Neural cell (in vitro differentiated cells): ENCODE results near the gene GDPD5. TPM values are rescaled to one million over a fixed set of nuclear protein-coding genes. Genes with fewer than 3 reads are reported as not detected.

Experiments used
- H2AFZ ChIP-seq: fragments of 200-600, 300-800 bp; sonication (generic), shearing (Covaris generic); 2 replicates; pipeline ENCODE4 v1.6.0; 2014; ENCODE audit warnings: low read depth, mild to moderate bottlenecking, antibody characterized with exemption, low read length, moderate library complexity
- H3F3A ChIP-seq: fragments of 200-600 bp; shearing (Covaris generic); 2 replicates; pipeline ENCODE4 v1.6.1; 2016; ENCODE audit warnings: mild to moderate bottlenecking, moderate library complexity, mixed read lengths, antibody characterized with exemption, low read length; ENCODE audit not compliant: insufficient read depth, poor library complexity, severe bottlenecking
- H3K27ac ChIP-seq: fragments of 200-600, 300-800 bp; sonication (generic), shearing (Covaris generic); 2 replicates; pipeline ENCODE4 v1.5.1; 2014; ENCODE audit warnings: mild to moderate bottlenecking, low read length, moderate library complexity
- H3K27me3 ChIP-seq: fragments of 300-800, 200-600 bp; sonication (generic), shearing (Covaris generic); 2 replicates; pipeline ENCODE4 v1.6.0; 2014; ENCODE audit warnings: mild to moderate bottlenecking, low read depth, low read length, moderate library complexity; ENCODE audit not compliant: insufficient read depth
- H3K36me3 ChIP-seq: fragments of 300-800, 200-600 bp; sonication (generic), shearing (Covaris generic); 2 replicates; pipeline ENCODE4 v1.5.1; 2014; ENCODE audit warnings: mild to moderate bottlenecking, antibody characterized with exemption, low read length, moderate library complexity; ENCODE audit not compliant: insufficient read depth
- H3K4me2 ChIP-seq: fragments of 300-800, 200-600 bp; sonication (generic), shearing (Covaris generic); 2 replicates; pipeline ENCODE4 v1.6.0; 2014; ENCODE audit warnings: mild to moderate bottlenecking, low read length
- H3K4me3 ChIP-seq: fragments of 300-800, 200-600 bp; sonication (generic), shearing (Covaris generic); 2 replicates; pipeline ENCODE4 v1.5.1; 2014; ENCODE audit warnings: mild to moderate bottlenecking, low read length, moderate library complexity
- H3K79me2 ChIP-seq: fragments of 200-600 bp; shearing (Covaris generic); replicated peaks from 2 replicates; pipeline ENCODE4 v1.6.0; 2014; ENCODE audit warnings: mild to moderate bottlenecking, low read length, moderate library complexity; ENCODE audit not compliant: insufficient read depth
- H3K9ac ChIP-seq: fragments of 300-800, 200-600 bp; sonication (generic), shearing (Covaris generic); 2 replicates; pipeline ENCODE4 v1.6.1; 2016; ENCODE audit warnings: mild to moderate bottlenecking, low read length, mixed read lengths
- H3K9me2 ChIP-seq: fragments of 200-600 bp; shearing (Covaris generic); 2 replicates; pipeline ENCODE4 v1.6.1; 2016; ENCODE audit warnings: mild to moderate bottlenecking, low read length, mixed read lengths; ENCODE audit not compliant: insufficient read depth
- H3K9me3 ChIP-seq: fragments of 200-600, 300-800 bp; sonication (generic), shearing (Covaris generic); 2 replicates; pipeline ENCODE4 v1.6.1; 2016; ENCODE audit warnings: mild to moderate bottlenecking, mixed run types, low read length, moderate library complexity, mixed read lengths
- H4K20me1 ChIP-seq: fragments of 200-600 bp; shearing (Covaris generic); 2 replicates; pipeline ENCODE4 v1.6.1; 2016; ENCODE audit warnings: mild to moderate bottlenecking, mixed run types; ENCODE audit not compliant: insufficient read depth
- CTCF ChIP-seq: fragments of 450-650 bp; IDR thresholded peaks from 2 replicates; pipeline ENCODE4 v1.5.1; 2014; ENCODE audit warnings: antibody characterized with exemption, mild to moderate bottlenecking, moderate library complexity; ENCODE audit not compliant: poor library complexity, severe bottlenecking
- EP300 ChIP-seq: fragments of 450-650 bp; conservative IDR thresholded peaks from 2 replicates; pipeline ENCODE4 v1.6.1; 2014; ENCODE audit warnings: antibody characterized with exemption, mild to moderate bottlenecking, moderate library complexity; ENCODE audit not compliant: poor library complexity, severe bottlenecking
- MXI1 ChIP-seq: fragments of 450-650 bp; conservative IDR thresholded peaks from 2 replicates; pipeline ENCODE4 v1.6.1; 2014; ENCODE audit warnings: antibody characterized with exemption, mild to moderate bottlenecking; ENCODE audit not compliant: poor library complexity, severe bottlenecking
- REST ChIP-seq: IDR thresholded peaks from 2 replicates; pipeline ENCODE4 v1.6.1; 2012; ENCODE audit warnings: borderline replicate concordance
- SMC3 ChIP-seq: fragments of 450-650 bp; conservative IDR thresholded peaks from 2 replicates; pipeline ENCODE4 v1.6.1; 2014; ENCODE audit warnings: antibody characterized with exemption, mild to moderate bottlenecking, moderate library complexity; ENCODE audit not compliant: poor library complexity
- TAF1 ChIP-seq: IDR thresholded peaks from 2 replicates; pipeline ENCODE4 v1.6.1; 2012; ENCODE audit warnings: low read depth
- polyA plus RNA-seq: library from polyadenylated mRNA; depleted of rRNA; stranded (reverse); fragments of >200 nt; gene quantifications from 2 replicates; pipeline ENCODE4 v1.2.3, GENCODE V29; 2014

Gene GDPD5
- polyA plus RNA-seq, 1 donor from 2014 or later: 19.2 TPM

- no peaks in the 10 kb centered on the region for H4K20me1 ChIP-seq
- peak overlapping the region; percentile 45 for H3K27ac ChIP-seq
- H3K9me3 ChIP-seq: no peaks in the 10 kb centered on the region
- no peaks in the 10 kb centered on the region for H3K79me2 ChIP-seq
- no peak overlapping the region for H3K4me2 ChIP-seq
- peak overlapping the region; percentile 59 for H3K9ac ChIP-seq
- H3K27me3 ChIP-seq: no peaks in the 10 kb centered on the region
- H3K36me3 ChIP-seq: no peaks in the 10 kb centered on the region
- H3F3A ChIP-seq: no peaks in the 10 kb centered on the region
- no peaks in the 10 kb centered on the region for H3K9me2 ChIP-seq
- H3K4me3 ChIP-seq: peak overlapping the region; percentile 66
- no peak overlapping the region for H2AFZ ChIP-seq
- TF ChIP-seq MXI1 (no peak), SMC3 (no peak), EP300 (no peak), TAF1 (no peak)
Observed at GRCh38 chr11:75562836-75563484, 37.2 kb upstream of the GDPD5 start.

GRCh38 chr11:75562048-75562835 lies 36.5 kb upstream of the GDPD5 start, which contains the start of gene SERPINH1:
SERPINH1 (plus strand) TSS chr11:75562253; CDS start chr11:75566350, 4,097 bp downstream.
- Histone ChIP-seq H3K4me3 (peak within 1 kb of the TSS; percentile 66), H3K27me3 (no peaks in the 10 kb centered on the region), H3K79me2 (no peaks in the 10 kb centered on the region), H3K36me3 (no peaks in the 10 kb centered on the region), H3K4me2 (peak within 1 kb of the TSS; percentile 54), H2AFZ (no peak within 1 kb of the TSS), H3K9me2 (no peaks in the 10 kb centered on the region), H4K20me1 (no peaks in the 10 kb centered on the region), H3K9ac (peak within 1 kb of the TSS; percentile 59), H3F3A (no peaks in the 10 kb centered on the region), H3K27ac (peak within 1 kb of the TSS; percentile 45), H3K9me3 (no peaks in the 10 kb centered on the region)
- no peak for TF ChIP-seq CTCF
- no peak for TF ChIP-seq SMC3
- no peak for TF ChIP-seq REST
- TF ChIP-seq EP300: no peak
